Measurements from ENCODE around the gene CCDC88A.
A peak's percentile ranks its signal among the peaks of the same experiment; 100 is the strongest.

The CCDC88A gene

DNA sequence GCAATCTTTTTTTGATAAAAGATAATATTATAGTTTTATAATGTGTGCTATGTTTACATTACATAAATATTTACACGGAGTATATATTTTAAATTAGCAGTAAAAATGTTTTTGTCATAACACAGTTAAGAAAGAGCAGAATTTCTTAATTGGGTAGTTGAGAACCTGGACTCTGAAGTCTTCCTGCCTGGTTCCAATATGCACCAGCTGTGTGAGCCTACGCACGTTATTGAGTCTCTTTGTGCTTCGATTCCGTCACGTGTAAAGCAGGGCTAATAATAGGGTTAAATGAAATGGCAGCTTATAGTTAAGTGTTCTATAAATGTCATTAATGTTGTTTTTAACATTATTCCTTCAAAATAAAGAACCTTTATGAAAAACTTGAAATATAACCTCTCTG lies 1.2 kb upstream of the CCDC88A start:
- TF ChIP-seq, protein P1, sequence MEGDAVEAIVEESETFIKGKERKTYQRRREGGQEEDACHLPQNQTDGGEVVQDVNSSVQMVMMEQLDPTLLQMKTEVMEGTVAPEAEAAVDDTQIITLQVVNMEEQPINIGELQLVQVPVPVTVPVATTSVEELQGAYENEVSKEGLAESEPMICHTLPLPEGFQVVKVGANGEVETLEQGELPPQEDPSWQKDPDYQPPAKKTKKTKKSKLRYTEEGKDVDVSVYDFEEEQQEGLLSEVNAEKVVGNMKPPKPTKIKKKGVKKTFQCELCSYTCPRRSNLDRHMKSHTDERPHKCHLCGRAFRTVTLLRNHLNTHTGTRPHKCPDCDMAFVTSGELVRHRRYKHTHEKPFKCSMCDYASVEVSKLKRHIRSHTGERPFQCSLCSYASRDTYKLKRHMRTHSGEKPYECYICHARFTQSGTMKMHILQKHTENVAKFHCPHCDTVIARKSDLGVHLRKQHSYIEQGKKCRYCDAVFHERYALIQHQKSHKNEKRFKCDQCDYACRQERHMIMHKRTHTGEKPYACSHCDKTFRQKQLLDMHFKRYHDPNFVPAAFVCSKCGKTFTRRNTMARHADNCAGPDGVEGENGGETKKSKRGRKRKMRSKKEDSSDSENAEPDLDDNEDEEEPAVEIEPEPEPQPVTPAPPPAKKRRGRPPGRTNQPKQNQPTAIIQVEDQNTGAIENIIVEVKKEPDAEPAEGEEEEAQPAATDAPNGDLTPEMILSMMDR (IDR thresholded peaks at IDR 0.05; ENCODE audit: low read depth, low read length), result no peak
- H3K4me3 ChIP-seq (ENCODE audit: low read depth, low read length), result peak overlapping the region; percentile 92

DNA sequence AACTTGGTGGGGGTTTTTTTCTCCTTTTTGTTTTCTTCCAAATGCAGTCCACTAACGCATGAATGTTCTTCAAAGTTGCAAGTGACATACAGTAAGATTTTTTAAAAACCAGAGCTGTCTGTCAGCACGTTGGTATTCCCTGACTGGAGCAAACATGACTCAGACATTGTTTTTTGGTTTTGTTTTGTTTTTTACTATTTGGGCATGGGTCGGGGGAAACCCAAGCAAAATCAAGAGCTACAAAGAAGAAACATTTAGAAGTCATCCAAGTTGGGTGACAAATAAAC lies 726 bp upstream of the CCDC88A start:
- TF ChIP-seq, protein P1 (IDR thresholded peaks at IDR 0.05; ENCODE audit: low read depth, low read length), result no peak
- H3K4me3 ChIP-seq (ENCODE audit: low read depth, low read length), result peak overlapping the region; percentile 92

DNA sequence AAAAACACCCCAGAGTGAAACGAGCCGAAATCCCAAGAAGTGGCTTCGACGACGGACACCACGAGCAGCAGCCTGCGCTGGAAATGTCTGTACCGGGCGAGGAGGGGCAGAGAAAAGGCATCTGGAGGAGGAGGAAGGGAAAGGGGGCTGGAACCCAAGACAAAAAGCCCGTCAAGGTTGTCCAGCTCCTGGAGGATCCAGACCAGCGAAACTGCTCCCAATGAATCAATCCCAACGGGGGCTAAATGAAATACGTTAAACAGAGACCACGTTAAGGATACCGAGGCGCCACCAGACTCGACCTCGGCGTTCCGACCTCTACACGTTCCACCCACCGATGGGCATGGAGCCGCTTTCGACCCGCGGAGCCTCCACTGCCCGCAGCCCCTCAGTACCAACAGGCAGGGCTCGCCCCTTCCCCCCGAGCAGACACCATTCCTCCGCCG lies 400 bp downstream of the CCDC88A start:
- TF ChIP-seq, protein P1 (IDR thresholded peaks at IDR 0.05; ENCODE audit: low read depth, low read length), result no peak
- peak overlapping the region; percentile 92 for H3K4me3 ChIP-seq (ENCODE audit: low read depth, low read length)

DNA sequence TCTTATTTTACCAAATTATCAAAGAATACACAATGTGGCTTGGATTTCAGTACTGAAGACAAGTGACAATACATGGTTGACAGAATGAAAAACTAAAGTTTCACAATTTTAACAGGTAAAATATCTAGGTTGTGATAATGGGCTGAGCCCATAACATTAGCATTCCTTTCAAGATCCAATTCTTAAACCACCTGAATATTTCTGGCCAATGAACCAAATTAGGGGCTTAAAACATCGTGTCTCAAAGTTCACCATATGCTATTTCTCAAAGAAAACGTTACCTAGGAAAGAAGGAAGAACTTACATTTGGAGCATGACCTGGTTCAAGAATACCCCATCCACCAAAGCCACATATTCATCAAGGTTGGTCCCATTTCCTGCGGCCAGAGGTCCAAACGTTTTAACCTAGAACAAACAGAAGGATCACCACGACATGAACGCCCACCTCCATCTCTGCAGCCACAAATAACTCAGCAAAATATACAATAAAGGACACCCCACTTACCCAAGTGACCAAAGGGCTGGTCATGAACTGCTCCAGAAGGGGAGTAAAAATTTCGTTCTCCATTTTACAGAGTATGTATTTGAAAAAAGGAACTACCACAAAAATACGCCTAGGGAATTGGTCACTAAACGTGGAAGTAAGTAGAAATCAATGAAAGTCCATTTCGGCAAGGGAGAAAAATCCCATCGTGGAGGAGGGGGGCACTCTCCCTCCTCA lies 984 bp downstream of the CCDC88A start:
- peak overlapping the region; percentile 92 for H3K4me3 ChIP-seq (ENCODE audit: low read depth, low read length)
- TF ChIP-seq, protein P1 (IDR thresholded peaks at IDR 0.05; ENCODE audit: low read depth, low read length), result no peak

DNA sequence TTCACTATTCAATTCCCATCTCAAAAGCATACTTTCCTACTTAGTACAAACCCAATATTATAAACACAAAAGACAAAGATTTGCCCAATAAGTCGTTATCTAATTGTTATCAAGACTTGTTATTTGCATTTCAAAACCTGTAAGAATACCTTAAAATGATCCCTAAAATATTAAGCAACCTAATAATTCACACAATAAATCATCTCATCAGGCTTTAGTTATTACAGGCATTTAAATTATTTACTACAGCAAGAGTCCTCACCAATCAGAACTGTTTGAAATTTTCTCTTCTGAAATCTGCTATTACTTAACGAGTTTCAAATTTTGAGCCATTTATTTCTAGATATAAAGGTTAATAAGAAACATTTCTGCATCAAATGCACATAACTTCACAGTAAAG lies 1.6 kb downstream of the CCDC88A start:
- peak overlapping the region; percentile 92 for H3K4me3 ChIP-seq (ENCODE audit: low read depth, low read length)
- TF ChIP-seq, protein P1 (IDR thresholded peaks at IDR 0.05; ENCODE audit: low read depth, low read length), result no peak

DNA sequence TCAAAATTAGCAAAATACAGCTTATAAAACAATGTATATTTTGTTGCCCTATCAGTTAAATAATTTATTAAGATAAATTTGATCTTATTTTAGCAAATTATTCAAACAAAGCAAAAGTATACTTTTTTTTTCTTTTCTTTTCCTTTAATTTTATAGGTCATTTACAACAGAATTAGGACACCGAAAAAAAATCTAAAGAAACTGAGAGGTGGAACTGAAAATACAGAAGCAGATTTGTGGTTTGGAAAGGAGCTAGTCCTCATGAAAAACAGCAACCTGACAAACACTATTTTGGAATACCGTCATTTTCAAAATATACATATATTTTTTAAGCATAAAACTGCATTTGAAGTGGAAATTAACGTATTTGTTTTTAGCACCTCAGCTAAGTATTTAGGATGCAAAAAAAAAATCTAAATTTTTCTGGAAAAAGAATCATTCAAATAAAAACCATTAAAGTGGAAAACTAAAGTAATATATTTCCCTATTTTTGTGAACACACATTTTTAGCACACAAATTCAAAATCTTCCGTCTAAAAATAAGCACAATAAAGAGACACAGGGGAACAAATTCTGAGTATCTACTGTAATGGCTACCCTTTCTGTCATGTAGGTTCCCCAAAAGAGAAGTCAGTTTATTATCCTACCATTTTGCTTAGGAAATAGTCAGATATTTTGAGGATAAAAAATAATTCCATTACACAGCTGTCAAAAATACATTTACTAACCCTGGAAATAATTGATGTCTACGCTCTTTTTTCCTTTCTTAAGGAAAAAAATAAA lies 2.7 kb downstream of the CCDC88A start:
- H3K4me3 ChIP-seq (ENCODE audit: low read depth, low read length), result peak overlapping the region; percentile 92
- TF ChIP-seq, protein P1 (IDR thresholded peaks at IDR 0.05; ENCODE audit: low read depth, low read length), result no peak

DNA sequence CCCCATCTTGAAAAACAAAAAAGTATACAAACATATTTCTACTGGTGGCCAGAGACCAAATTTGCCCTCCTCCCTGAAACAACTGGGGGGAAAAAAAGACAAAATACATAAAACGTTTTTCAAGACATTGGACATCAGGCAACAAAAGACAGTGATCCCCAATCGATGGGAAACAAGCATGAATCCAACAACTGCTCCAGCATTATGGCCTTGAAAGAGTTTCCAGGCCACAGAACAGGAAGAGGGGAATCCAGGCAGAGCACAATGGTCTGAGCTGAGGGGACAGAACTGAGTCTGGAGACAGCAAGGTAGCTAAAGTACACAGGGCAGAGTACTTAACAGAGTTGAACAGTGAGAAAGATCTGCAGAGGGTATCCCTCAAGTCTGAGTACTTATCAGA lies 4.4 kb downstream of the CCDC88A start:
- TF ChIP-seq, protein P1 (IDR thresholded peaks at IDR 0.05; ENCODE audit: low read depth, low read length), result no peak
- no peak overlapping the region for H3K4me3 ChIP-seq (ENCODE audit: low read depth, low read length)

All from WI38 (cell line).